HUES48 (cell line): ENCODE measurements around the gene ECM1.

Experiments used
- H3K27ac ChIP-seq: one replicate; pipeline ENCODE4 v1.7.0; 2013; ENCODE audit warnings: low read depth, low read length, inconsistent platforms
- H3K27me3 ChIP-seq: 2 replicates; pipeline ENCODE4 v1.6.1; 2013; ENCODE audit warnings: mild to moderate bottlenecking, low read length; ENCODE audit not compliant: control insufficient read depth, insufficient read depth
- H3K36me3 ChIP-seq: 2 replicates; pipeline ENCODE4 v1.6.1; 2013; ENCODE audit warnings: low read length; ENCODE audit not compliant: control insufficient read depth, insufficient read depth
- H3K4me1 ChIP-seq: 2 replicates; pipeline ENCODE4 v1.6.1; 2013; ENCODE audit warnings: mild to moderate bottlenecking, low read length; ENCODE audit not compliant: control insufficient read depth, insufficient read depth
- H3K4me3 ChIP-seq: 2 replicates; pipeline ENCODE4 v1.5.1; 2013; ENCODE audit warnings: mild to moderate bottlenecking, low read depth, low read length
- H3K9ac ChIP-seq: 2 replicates; pipeline ENCODE4 v1.6.1; 2013; ENCODE audit warnings: mild to moderate bottlenecking, low read depth, low read length, moderate library complexity
- H3K9me3 ChIP-seq: 2 replicates; pipeline ENCODE4 v1.6.1; 2013; ENCODE audit warnings: low read length; ENCODE audit not compliant: control insufficient read depth, insufficient read depth

Gene ECM1

DNA sequence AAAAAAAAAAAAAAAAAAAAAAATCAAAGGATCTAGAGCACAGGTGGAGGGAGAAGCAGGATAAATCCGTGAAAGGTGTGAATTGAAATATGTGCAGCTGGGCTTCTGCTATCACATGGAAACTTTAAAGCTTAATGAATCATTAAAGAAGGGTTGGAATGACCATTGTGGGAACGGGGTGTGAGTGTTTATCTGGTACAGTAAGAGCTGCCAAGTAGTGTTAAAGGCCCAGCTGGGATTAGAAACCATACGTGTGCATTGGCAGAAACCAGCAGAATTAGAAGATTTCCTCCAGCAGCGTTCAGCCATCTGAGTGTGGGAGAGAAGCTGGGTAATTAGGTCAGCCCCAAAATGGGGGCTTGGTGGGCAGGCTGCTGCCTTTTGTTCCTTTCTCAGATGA lies 21.1 kb downstream of the ECM1 start:
- no peaks in the 10 kb centered on the region for H3K4me1 ChIP-seq
- no peak overlapping the region for H3K9ac ChIP-seq
- H3K4me3 ChIP-seq = no peak overlapping the region
- H3K27ac ChIP-seq = no peak overlapping the region
- no peaks in the 10 kb centered on the region for H3K27me3 ChIP-seq
- no peaks in the 10 kb centered on the region for H3K36me3 ChIP-seq
- no peaks in the 10 kb centered on the region for H3K9me3 ChIP-seq

DNA sequence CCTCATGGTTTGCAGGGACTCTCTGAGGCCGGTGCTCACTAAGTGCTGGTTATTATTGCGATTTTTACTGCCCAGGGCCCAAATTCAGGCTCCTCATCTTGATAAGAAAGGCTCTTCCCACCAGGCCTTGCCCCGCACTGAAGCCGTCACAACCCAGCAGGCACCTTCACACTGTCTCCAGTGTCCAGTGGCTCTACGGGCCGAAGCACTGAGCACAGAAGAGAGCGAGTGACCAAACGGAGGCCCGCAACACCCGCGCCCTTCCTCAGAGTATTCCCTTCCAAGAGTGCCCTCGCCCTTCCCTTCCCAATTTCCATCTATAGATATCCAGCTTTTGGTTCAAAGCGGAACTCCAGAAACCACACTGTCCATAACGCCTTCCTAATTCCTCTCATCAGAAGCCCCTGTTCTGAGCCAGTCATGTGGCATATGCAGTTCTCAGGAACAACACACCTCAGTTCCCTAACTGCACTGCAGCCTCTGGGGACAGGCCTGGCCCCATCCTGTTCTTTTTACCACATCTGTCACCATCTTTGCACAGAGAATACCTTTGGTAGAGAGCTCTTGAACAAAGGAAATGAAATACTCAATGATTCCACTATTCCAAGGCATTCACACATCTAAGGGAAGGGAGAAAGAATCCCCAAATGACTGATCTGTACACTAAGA lies 22.7 kb downstream of the ECM1 start:
- H3K4me3 ChIP-seq = no peak overlapping the region
- no peaks in the 10 kb centered on the region for H3K27me3 ChIP-seq
- no peaks in the 10 kb centered on the region for H3K4me1 ChIP-seq
- H3K36me3 ChIP-seq = no peaks in the 10 kb centered on the region
- H3K9me3 ChIP-seq = no peaks in the 10 kb centered on the region
- no peak overlapping the region for H3K9ac ChIP-seq
- H3K27ac ChIP-seq = no peak overlapping the region

DNA sequence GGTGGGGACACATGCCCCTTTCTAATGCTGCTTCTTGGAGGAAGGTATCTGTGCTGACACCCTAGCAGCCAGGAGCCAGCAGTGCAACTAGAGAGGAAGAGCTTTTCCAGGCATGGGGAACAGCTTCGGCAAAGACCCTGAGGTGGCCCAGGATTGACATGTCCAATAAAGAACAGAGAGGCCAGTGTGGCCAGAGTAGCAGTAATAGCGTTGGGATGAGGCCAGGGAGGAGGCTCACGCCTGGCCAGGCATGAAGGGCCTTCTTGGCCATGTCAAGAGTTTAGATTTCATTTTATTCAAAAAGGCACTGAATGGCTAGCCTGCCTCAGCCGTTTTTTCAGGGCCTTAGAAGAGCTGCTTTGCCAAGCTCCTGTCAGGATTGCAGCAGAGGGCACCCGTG lies 25.0 kb downstream of the ECM1 start:
- H3K4me1 ChIP-seq = peaks cover 3% of the 10 kb centered on the region; the same call in 1 of the 2 replicates
- H3K9ac ChIP-seq = no peak overlapping the region
- H3K36me3 ChIP-seq = no peaks in the 10 kb centered on the region
- no peaks in the 10 kb centered on the region for H3K9me3 ChIP-seq
- H3K4me3 ChIP-seq = no peak overlapping the region
- no peak overlapping the region for H3K27ac ChIP-seq
- no peaks in the 10 kb centered on the region for H3K27me3 ChIP-seq

DNA sequence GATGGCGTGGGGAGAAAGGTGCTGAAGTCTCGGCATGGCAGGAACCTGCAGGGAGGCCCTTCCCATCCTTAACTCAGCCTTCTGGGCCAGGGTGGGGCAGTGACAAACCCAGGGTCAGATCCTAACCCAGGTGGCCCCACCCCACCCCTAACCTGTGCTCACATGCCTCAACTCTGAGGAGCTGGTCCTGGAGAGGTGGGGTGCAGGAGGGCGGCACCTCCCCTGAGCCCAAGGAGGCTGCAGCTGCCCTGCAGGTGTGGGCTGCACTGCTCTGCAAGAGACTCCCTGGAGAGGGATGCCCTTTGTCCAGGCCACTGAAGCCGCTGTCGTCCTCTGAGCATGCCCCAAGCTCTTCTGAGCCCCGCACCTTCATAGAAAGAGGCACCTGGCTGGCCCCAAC lies 26.1 kb downstream of the ECM1 start:
- Histone ChIP-seq H3K9ac (no peak overlapping the region), H3K9me3 (no peaks in the 10 kb centered on the region), H3K4me3 (no peak overlapping the region), H3K36me3 (no peaks in the 10 kb centered on the region), H3K27ac (no peak overlapping the region), H3K27me3 (no peaks in the 10 kb centered on the region), H3K4me1 (peaks cover 10% of the 10 kb centered on the region; the same call in 1 of the 2 replicates)

DNA sequence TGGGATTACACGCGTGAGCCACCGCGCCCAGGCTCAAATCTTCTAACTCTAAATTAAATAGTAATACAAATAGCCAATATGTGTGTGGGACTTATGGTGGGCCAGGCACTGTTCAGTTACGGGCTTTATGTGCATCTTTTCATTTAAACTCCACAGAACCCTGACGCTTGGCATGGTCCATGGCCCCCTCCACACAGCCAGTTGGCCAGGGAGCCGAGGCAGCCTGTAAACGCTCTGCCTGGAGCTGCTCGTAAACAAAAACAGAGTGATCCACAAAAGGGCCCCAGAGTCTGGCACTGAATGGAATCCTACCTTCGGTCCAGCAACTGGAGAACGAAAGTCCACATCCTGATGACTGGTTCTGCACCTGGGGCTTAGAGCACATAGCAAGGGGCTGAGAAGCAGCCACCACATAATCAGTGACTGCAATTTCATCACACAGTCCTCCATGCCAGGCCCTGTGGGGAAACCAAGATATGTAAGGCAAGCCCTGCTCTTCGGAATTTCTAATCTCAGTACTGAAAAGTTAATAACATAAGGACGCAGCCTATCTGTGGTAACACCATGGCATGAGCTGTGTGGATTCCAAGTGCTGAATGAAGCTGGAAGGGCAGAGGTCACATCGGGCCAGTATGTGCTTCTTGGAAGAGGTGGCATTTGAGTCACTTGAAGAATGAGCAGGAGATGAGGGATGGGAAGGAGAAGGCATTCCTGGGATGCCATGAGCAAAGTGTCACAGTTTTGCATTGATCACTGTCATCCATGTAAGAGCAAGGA lies 27.8 kb downstream of the ECM1 start:
- no peaks in the 10 kb centered on the region for H3K9me3 ChIP-seq
- H3K4me3 ChIP-seq = no peak overlapping the region
- H3K36me3 ChIP-seq = no peaks in the 10 kb centered on the region
- H3K27me3 ChIP-seq = no peaks in the 10 kb centered on the region
- no peak overlapping the region for H3K9ac ChIP-seq
- no peak overlapping the region for H3K27ac ChIP-seq
- H3K4me1 ChIP-seq = peaks cover 10% of the 10 kb centered on the region; the same call in 1 of the 2 replicates

DNA sequence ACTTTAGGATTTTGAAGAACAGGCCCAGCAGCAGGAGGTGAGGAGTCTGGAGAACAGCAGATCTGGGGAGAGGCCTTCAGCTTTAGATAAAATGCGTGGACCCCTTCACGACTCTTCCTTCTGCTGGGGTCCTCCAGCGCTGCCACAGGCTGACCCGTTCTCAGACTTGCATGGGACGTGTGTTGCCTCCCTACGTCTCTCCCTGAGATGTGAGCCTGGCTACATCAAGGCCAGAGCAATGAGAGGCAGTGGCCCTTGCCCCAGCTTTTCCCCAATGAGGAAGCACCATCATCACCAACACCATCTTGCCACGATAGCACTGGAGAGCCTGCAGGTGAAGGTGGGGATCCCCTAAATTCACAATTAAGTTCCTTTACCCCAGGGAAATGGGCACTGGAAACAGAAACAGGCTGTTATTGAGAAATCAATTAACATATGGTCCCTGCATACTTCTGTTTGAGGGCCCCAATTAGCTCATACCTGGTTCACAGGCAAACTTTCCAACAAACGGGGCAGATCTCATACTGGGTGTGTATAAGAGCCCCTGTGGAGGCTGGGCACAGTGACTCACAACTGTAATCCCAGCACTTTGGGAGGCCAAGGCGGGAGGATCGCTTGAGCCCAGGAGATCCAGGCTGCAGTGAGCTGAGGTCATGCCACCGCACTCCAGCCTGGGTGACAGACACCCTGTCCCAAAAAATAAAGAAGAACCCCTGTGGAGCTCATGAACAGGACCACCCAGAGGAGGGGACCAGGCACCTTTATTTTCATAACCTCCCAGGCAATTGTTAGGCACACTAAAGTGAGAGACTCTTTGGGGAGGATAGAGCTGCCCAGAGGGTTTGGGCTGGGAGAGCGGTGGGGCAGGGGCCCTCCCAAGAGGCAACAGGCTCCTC lies 29.2 kb downstream of the ECM1 start:
- Histone ChIP-seq H3K9ac (no peak overlapping the region), H3K4me3 (no peak overlapping the region), H3K27ac (peak overlapping the region; percentile 46), H3K36me3 (no peaks in the 10 kb centered on the region), H3K9me3 (no peaks in the 10 kb centered on the region), H3K27me3 (no peaks in the 10 kb centered on the region), H3K4me1 (peaks cover 10% of the 10 kb centered on the region; the same call in 1 of the 2 replicates)

DNA sequence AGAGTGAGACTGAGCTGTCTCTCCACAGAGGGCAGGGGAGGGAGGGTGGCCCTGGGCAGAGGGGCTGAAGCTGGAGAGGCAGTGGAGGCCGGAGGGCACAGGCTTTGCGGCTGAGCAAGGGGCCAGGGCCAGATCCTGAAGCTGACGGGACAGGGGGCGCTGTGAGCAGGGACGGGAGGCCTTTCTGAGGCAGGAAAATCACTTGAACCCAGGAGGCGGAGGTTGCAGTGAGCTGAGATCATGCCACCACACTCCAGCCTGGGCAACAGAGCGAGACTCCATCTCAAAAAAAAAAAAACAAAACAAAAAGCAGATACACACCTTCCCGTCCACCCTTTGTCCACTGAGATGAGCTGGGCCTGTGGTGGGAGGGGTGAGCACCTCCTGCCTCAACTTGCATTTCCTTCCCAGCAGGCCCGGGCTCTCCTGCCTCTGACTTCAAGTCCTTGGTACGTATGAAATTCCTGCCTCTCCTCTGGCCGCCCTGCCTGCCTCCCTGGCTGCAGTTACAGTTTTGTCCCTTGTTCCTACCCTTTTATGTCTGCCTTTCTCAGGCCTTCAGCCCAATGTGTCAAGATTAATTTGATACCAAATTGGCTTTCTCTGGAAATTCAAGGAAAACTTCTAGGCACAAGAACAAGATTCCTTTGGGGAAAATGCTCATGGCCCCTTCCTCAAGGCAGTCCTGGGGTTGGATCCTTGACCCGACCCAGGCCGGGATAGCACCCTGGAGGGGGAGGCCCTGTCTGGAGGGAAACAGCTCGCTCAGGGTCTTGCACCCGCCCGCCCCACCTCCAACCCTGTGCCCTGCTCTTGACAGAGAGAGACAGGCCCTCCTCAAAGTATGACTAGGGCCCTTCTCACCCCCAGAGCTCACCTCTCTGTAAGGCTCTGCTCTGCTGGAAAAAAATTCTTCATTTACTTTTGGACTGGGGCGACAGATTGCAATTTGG lies 30.1 kb downstream of the ECM1 start:
- no peak overlapping the region for H3K9ac ChIP-seq
- H3K9me3 ChIP-seq = no peaks in the 10 kb centered on the region
- H3K27ac ChIP-seq = peak overlapping the region; percentile 89
- H3K4me3 ChIP-seq = no peak overlapping the region
- no peaks in the 10 kb centered on the region for H3K27me3 ChIP-seq
- H3K4me1 ChIP-seq = peaks cover 10% of the 10 kb centered on the region; the same call in 1 of the 2 replicates
- no peaks in the 10 kb centered on the region for H3K36me3 ChIP-seq

DNA sequence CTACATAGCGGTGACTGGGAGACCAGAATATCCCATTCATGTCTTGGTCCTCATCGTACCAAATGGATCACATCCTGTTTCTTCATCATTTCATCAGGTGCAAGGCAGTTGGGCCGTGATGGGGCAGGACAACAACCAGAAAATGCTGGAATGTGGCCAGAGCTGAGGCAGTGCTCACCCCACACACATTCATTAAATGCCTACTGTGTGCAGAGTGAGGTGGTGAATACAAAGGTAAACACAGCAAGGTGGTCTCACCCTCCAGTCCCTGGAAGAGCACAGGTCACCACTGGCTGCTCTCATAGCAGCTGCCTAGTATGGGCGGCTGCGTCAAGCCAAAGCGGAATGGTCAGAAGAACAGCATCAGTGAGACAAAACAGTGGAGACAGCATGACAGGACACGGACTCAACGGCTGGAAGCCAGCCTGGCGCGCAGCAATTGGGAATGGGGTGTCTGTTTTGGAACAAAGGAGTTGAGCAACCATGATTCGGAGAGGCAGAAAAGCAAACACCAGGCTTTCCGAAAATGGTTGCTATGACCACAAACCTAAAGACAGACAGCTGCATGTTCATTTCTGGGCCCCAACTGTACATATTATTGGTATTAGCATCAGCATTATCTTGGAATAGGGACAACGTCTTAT lies 35.7 kb downstream of the ECM1 start:
- no peak overlapping the region for H3K27ac ChIP-seq
- H3K27me3 ChIP-seq = peaks cover 4% of the 10 kb centered on the region
- no peak overlapping the region for H3K4me3 ChIP-seq
- H3K9ac ChIP-seq = no peak overlapping the region
- no peaks in the 10 kb centered on the region for H3K9me3 ChIP-seq
- H3K36me3 ChIP-seq = no peaks in the 10 kb centered on the region
- H3K4me1 ChIP-seq = peaks cover 2% of the 10 kb centered on the region; the same call in 1 of the 2 replicates

DNA sequence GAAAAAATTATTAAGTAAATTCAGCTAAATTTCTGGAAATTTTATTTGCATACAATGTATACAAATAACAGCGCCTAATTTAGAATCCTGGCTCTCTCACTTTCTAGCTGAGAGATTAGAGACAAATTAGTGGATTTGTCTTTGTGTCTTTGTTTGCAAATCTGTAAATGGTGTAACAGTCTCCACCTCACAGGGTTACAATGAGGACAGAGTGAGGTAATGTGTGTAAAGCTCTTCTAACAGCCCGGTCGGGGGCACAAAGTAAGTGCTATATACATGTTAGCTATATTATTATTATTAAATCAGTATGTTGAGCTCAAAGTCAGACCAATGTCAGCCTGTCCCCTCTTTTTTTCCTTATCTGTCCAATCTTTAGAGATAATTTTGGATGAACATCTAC lies 36.3 kb downstream of the ECM1 start:
- Histone ChIP-seq H3K4me1 (peaks cover 2% of the 10 kb centered on the region; the same call in 1 of the 2 replicates), H3K9me3 (no peaks in the 10 kb centered on the region), H3K27me3 (peaks cover 7% of the 10 kb centered on the region), H3K9ac (no peak overlapping the region), H3K36me3 (no peaks in the 10 kb centered on the region), H3K27ac (no peak overlapping the region), H3K4me3 (no peak overlapping the region)
